GM03348 (cell line): ENCODE measurements around the gene ZDHHC9.

Source experiments
- DNase-seq: peaks from one replicate; pipeline ENCODE4 v3.0.0; 2012; ENCODE audit warnings: low spot score

Gene ZDHHC9

DNA sequence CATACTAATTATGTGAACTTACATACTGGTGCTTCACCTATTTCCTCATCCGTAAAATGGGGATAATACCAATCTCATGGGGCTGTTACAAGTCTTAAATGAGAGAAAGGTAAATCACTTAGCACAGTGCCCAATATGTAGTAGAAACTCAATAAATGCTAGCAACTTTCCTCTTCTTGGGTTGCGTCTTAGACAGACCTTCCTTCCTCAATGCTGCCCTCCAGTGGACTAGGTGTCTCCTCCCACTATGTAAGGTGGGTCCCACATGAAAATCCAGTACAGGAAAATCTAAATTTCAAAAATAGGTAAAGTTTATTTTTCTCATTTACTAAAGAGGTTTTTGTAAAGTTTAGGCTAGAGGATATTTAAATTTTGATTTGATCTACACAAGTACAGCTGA lies 20.6 kb downstream of the ZDHHC9 start:
- peak; percentile 15 for DNase-seq

DNA sequence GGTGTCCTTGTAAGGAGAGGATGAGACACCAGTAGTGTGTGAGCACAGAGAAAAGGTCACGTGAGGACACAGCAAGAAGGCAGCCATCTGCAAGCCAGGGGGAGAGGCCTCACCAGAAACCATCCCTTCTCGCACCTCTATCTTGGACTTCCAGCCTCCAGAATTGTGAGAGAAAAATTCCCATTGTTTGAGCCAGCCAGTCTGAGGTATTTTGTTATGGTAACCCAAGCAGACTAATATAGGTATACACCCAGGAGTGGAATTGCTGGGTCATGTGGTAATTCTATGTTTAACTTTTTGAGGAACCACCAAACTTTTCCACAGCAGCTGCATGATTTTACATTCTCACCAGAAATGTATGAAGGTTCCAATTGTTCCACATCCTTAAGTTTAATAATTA lies 25.6 kb downstream of the ZDHHC9 start:
- DNase-seq: no peak

- DNase-seq: no peak
Observed at GRCh38 chrX:129813662-129814368, 29.9 kb downstream of the ZDHHC9 start.

DNA sequence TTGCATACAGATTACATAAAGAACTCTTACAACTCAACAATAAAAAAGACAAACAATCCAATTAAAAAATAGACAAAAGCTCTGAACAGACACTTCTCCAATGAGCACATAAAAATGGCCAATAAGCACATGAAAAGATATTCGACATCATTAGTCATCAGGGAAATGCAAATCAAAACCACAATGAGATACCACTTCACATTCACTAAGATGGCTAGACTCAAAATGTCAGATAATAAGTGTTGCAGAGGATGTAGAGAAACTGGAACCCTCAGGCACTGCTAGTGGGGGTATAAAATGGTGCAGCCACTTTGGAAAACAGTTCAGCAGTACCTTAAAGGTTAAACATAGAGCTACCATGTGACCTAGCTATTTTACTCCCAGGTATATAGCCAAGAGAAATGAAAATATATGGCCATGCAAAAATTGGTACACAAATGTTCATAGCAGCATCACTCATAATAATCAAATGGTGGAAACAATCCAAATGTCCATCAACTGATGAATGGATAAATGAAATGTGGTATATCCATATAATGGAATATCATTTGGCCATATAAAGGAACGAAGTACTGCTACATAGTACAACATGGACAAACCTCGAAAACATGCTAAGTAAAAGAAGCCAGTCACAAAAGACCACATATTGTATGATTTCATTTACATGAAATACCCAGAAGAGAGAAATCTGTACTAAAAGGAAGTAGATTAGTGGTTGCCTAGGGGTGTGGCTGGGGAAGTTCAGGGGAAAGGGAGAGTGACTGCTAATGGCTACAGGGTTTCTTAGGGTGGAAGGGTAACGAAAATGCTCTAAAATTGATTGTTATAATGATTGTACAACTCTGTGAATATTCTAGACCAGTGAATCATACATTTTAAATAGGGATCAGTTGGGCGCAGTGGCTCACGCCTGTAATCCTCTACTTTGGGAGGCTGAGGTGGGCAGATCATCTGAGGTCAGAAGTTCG lies 34.6 kb downstream of the ZDHHC9 start:
- no peak for DNase-seq

DNA sequence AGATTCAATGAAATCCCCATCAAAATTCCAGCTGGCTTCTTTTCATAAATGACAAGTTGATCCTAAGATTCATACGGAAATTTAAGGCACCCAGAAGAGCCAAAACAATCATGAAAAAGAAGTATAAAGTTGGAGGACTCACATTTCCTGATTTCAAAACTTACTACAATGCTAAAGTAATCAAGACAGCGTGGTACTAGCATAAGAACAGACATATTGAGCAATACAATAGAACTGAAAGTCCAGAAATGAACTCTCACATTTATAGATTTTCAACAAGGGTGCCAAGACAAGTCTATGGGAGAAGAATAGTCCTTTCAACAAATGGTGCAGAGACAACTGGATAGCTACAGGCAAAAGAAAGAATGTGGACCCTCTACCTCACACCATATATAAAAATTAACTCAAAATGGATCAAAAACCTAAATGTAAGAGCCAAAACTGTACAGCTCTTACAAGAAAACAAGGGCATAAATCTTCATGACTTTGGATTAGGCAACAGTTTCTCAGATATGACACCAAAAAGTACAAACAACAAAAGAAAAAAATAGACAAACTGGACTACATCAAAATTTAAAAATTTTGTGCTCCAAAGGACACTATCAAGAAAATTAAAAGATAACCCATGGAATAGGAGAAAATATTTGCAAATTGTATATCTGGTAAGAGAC lies 35.4 kb downstream of the ZDHHC9 start:
- no peak for DNase-seq

DNA sequence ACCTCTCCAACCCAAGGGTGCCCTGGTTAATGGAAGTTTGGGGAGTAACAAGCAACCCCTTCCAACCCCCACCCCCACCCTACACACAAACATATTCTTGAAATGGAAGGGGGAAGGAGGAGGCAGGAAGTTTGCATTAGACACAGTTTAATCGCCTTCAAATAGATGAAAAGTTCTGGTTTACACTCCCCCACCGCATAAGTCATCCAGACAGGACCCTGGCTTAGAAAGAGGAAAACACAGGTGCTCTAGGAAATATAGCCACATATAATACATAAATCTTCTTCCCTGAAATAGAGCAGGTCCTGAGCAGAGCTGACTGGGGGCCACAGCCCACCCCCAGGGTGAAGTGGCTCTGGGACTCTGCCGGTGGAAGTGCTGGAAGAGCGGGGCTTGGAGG lies 38.9 kb downstream of the ZDHHC9 start:
- DNase-seq: no peak

DNA sequence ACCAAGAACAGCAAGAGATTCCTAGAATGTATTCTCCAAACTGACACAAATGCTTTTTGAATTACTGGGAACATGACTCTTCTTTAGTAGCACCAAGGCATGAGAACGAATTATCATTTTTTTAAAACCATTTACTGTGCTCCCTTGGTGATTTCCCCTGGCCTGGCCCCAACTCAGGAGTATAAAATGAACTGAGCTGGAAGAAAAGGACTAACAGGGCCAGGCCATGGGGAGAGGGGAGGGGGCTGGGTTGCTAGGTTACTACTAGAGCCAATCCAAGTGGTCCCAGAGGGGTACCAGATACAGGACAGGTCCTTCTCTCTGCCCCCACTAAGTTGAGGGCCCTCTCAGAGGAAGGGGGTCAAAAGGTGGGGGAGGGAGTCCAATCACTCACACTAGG lies 40.8 kb downstream of the ZDHHC9 start:
- DNase-seq: no peak

GRCh38 chrX:129800186-129800585 lies 43.5 kb downstream of the ZDHHC9 start:
- DNase-seq: no peak

GRCh38 chrX:129798888-129799287 lies 44.8 kb downstream of the ZDHHC9 start:
- no peak for DNase-seq

DNA sequence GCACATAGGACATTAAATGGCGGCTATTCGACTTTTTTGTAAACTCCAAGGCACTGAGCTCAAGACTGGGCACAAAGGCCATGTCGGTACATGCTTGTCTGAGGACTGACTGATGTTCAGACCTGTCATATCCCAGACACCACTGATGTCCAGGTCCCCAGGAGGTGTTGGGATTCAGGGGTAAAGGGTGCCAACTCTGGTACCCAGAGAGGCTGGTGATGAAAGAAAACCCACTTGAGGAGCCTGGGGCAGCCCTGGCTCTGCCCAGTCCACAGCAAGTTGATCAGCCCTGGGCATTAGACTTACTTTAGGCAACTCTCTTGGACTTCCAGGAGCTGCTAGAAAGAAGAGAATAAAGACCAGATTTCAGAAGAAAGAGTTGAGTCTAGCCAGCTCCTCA lies 45.2 kb downstream of the ZDHHC9 start:
- DNase-seq: no peak

- DNase-seq: no peak
Observed at GRCh38 chrX:129797251-129797906, 46.3 kb downstream of the ZDHHC9 start.

DNA sequence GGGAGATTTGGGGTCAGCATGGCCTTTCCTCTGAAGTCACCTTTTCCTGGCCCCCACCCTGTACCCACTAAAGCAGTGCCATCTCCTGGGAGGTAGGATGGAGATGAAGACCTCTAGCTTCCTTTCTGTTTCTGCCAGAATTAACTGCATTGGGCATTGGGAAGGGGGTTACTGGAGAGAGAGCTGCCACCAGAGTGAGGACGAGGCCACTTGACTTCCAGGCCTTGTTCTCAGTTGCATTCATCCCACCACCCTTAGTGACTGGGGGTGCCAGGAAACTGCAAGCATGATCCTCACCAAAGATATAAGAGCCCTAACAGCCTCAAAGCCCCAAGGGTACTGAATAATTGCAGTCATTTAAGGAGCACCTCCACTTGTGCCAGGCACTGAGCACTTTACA lies 48.1 kb downstream of the ZDHHC9 start:
- no peak for DNase-seq

DNA sequence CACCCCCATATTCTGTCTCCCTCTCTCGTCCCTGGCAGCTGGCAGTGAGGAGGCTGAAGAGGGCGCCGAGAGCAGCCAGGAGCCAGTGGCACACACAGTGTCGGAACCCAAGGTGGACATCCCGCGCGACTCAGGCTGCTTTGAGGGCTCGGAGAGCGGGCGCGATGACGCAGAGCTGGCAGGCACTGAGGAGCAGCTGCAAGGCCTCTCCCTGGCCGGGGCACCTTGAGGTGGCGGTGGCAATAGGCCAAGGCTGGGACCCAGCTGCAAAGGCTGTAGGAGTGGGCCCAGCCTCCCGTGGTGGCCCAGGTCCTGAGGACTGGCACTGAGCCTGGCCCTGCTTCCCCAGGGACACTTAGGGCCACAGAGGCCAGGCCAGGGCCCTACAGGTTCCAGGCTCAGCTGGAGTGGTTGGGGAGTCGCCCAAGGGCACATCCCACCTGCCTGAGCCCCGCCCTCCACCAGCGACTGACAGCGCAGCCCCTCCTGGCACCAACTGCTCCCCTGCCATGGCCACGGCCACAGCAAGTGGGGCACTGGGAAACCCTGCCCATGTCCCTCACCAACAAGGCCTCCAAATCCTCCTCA lies 50.0 kb downstream of the ZDHHC9 start:
- no peak for DNase-seq

GRCh38 chrX:129792586-129793291 lies 50.9 kb downstream of the ZDHHC9 start:
- DNase-seq: no peak

DNA sequence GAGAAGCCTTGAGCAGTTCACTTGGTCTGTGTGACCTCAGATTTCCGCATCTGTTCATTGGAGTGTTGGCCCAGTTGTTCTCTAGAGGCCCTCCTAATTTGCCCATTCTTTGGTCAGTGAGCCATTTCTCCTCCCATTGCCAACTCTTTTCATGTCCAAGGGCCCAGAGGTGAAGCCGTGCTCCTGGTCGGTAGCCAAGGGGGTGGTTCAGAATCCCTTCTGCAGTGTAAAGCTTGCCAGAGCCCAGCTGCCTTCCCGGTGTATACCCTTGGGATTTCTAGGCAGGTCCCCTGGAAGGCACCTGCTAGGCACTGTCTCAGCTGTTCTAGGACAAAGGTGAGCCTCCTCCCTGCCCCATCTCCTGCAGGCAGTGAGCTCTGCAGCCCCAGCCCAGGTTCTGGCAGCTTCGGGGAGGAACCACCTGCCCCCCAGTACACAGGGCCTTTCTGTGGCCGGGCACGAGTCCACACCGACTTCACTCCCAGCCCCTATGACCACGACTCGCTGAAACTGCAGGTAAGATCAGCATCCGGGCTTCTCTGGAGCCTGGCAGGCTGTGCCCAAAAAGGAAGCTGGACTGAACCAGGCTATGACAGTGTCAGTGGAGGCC lies 51.6 kb downstream of the ZDHHC9 start:
- no peak for DNase-seq

DNA sequence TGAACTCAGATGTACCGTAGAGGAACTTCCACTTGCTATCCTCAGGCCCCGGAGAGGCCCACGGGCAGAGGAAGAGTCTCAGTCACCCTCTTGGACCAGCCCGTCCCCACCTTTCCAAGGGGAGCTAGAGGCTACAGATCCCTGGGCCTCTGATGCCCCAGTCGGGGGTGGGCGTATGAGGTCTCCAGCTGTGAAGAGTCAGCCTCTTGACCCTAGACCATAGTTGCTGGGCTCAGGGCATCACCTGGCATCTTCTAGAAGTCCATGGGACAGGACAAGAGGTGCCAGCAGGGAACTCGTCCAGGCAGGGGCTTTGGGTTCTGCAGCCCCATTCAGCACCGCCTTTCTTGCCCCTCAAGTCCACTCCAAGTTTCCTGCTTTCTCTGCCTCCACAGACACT lies 52.4 kb downstream of the ZDHHC9 start:
- no peak for DNase-seq

DNA sequence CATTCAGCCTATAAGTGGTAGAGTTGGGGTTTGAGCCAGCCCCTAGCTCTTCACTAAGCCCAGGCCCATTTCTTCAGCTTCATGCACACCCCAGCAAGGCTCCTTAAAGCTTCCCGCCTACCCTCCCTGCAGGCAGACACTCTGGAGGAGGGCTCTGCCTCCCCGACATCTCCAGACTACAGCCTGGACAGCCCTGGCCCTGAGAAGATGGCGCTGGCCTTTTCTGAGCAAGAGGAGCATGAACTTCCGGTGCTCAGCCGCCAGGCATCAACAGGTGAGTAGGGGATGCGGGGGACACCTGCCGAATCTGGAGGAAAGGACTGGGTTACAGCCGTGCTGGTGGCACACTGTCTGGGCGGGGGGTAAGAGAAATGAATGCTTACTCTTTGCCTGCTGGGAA lies 52.9 kb downstream of the ZDHHC9 start:
- no peak for DNase-seq

DNA sequence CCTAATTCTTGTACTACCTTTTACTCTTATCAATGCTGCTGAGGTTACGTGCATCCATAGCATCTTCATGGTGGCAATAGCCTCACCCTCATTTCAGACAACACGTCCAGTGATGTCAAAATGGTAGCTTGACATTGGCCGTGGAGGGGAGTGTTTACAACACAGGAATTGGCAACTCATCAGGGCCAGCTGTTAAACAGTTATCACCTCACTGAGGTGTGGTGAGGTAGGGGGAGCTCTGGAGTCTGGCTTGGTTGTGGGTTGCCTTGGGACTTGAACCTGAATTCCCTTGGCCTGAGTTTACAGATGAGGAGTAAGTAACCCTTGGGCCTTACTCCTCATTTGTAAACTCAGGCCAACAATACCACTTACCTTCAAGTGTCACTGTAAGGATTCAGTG lies 53.5 kb downstream of the ZDHHC9 start:
- DNase-seq: no peak

DNA sequence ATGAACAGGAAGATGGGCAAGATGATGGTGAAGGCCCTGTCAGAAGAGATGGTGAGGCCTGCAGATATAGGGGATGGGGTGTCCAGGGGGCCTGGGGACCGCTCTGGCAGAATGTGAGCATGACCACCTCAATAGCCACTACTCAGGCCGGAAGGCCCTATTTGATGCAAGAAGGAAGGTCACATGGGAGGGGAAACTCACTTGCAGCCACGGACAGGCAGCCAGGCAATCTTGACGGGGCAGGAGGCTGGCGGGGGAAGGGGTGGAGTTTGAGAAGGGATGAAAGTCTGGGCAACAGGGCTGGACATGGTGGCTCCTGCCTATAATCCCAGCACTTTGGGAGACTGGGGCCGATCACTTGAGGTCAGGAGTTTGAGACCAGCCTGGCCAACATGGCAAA lies 55.2 kb downstream of the ZDHHC9 start:
- DNase-seq: no peak

DNA sequence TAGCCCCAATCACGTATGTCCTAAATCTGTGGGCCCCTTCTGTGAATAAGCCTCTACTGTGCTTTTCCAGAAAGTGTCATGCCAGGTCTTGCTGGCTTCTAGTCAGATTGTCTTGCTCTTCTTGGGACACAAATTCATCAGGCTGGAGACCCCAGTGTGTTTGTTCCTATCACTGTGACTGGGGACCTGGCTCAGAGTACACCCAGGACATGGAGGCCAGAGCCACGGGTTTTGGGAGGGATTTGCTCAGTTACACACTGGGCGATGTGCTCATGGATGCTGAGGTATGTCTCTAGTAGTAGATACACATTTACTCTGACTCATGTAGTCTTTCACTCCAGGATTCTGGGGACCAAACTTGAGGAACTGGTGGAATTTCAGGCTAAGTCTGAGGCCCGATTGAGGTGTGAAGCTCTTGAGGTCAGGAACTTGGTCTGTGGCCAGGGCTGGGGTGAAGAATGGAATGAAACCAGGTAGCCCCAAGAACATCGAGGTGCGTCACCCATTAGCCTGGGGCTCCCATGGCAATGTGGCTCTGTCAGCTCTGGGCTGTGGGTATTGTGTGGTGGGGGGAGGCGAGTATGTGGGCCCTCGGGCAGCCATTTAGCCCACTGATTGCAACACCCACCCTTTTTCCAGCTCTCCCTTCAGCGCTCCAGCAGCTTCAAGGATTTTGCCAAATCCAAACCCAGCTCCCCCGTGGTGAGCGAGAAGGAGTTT lies 56.2 kb downstream of the ZDHHC9 start:
- no peak for DNase-seq
